22Rv1 (cell line): ENCODE results near the gene HLCS.

Source experiments
- ZFX ChIP-seq: fragments of 450-650 bp; IDR thresholded peaks from 2 replicates; pipeline ENCODE4 v1.6.1; 2017; ENCODE audit warnings: antibody characterized with exemption, borderline replicate concordance
- TF ChIP-seq, protein P1 (sequence below): fragments of 450-650 bp; IDR thresholded peaks from 2 replicates; pipeline ENCODE4 v1.5.1; 2017; ENCODE audit warnings: mild to moderate bottlenecking

- TF ChIP-seq, protein P1, sequence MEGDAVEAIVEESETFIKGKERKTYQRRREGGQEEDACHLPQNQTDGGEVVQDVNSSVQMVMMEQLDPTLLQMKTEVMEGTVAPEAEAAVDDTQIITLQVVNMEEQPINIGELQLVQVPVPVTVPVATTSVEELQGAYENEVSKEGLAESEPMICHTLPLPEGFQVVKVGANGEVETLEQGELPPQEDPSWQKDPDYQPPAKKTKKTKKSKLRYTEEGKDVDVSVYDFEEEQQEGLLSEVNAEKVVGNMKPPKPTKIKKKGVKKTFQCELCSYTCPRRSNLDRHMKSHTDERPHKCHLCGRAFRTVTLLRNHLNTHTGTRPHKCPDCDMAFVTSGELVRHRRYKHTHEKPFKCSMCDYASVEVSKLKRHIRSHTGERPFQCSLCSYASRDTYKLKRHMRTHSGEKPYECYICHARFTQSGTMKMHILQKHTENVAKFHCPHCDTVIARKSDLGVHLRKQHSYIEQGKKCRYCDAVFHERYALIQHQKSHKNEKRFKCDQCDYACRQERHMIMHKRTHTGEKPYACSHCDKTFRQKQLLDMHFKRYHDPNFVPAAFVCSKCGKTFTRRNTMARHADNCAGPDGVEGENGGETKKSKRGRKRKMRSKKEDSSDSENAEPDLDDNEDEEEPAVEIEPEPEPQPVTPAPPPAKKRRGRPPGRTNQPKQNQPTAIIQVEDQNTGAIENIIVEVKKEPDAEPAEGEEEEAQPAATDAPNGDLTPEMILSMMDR = no peak
- no peak for TF ChIP-seq ZFX
Measured at GRCh38 chr21:36847189-36847588, 119.3 kb downstream of the HLCS start.
